ENCODE results near the gene ERP29.

GRCh38 chr12:112023759-112024396 is 10.7 kb downstream of the ERP29 start:
- TF ChIP-seq, protein P1, sequence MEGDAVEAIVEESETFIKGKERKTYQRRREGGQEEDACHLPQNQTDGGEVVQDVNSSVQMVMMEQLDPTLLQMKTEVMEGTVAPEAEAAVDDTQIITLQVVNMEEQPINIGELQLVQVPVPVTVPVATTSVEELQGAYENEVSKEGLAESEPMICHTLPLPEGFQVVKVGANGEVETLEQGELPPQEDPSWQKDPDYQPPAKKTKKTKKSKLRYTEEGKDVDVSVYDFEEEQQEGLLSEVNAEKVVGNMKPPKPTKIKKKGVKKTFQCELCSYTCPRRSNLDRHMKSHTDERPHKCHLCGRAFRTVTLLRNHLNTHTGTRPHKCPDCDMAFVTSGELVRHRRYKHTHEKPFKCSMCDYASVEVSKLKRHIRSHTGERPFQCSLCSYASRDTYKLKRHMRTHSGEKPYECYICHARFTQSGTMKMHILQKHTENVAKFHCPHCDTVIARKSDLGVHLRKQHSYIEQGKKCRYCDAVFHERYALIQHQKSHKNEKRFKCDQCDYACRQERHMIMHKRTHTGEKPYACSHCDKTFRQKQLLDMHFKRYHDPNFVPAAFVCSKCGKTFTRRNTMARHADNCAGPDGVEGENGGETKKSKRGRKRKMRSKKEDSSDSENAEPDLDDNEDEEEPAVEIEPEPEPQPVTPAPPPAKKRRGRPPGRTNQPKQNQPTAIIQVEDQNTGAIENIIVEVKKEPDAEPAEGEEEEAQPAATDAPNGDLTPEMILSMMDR (IDR thresholded peaks at IDR 0.05) = no peak
- TF ChIP-seq POLR2A (IDR thresholded peaks at IDR 0.05) = no peak
